Stimulated activated CD4-positive, alpha-beta T cell treated with anti-CD3 and anti-CD28 coated beads, Interleukin-4, amount 100 ng/mL, for 4 hours (primary cell): Measurements from ENCODE around the gene SH3RF1.

Source experiments
- DNase-seq, 2 experiments: peaks; one replicate each; pipeline ENCODE4 v3.0.0-alpha.2; 2020

Gene SH3RF1

DNA sequence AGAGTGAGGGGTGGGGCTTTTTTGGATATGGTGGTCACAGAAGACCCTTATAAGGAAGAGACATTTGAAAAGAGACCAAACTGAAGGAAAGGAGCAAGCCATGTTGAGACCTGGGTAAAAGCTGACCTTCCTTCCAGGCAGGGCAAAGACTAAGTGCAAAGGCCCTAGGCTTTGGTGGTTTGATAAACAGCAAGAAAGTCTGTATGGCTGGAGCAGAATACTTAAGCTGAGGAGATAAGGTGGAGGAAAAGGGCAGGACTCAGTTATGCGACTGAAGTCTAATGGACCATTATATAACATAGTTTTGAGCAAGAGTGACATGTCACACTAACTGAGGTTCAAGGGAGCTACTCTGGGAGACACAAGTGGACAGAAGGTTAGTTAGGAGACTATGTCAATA lies 20.0 kb downstream of the SH3RF1 start:
- no peak for DNase-seq

DNA sequence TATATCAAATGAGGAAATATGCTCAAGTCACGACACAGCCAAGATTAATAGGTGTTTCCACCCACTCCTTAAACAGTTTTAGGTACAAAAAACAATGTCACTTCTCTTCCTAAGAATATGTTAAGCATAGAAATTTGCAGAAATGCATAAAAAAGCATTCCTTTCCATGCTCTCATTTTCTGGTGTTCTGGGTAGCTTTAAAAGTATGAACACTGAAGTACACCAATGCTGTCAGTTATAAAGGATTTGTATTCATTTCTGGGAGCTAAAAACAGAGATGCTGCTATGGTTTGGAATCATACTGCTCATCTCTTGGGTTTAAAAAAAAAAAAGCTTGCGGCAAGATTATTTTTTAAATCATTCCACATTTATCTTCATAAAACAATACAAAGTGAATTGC lies 20.8 kb downstream of the SH3RF1 start:
- DNase-seq, result no peak

- no peak for DNase-seq
Observed at GRCh38 chr4:169249214-169249973, 21.4 kb downstream of the SH3RF1 start.

- no peak for DNase-seq
Observed at GRCh38 chr4:169248645-169249044, 22.1 kb downstream of the SH3RF1 start.

- DNase-seq, result no peak
Observed at GRCh38 chr4:169246957-169247396, 23.8 kb downstream of the SH3RF1 start.

DNA sequence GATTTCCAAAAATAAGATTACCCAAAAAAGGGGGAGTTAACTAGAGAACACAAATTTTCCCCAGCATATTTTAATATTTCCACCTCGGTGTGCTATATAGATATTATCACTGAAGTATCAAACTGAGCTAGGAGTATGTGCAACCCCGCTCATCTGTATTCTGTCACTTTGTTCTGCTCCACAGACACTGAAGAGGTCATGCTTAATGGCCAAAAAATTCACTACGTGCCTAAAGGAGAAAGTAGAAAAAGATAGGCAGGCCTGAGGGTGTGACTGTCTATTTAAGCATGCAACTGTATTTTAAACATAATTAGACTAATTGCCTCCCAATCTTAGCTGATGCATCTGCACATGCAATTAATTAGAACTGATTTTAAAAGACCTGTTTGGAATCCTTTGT lies 24.5 kb downstream of the SH3RF1 start:
- no peak for DNase-seq

GRCh38 chr4:169245061-169245460 lies 25.7 kb downstream of the SH3RF1 start:
- no peak for DNase-seq

GRCh38 chr4:169243825-169244609 lies 26.7 kb downstream of the SH3RF1 start:
- DNase-seq, result no peak

DNA sequence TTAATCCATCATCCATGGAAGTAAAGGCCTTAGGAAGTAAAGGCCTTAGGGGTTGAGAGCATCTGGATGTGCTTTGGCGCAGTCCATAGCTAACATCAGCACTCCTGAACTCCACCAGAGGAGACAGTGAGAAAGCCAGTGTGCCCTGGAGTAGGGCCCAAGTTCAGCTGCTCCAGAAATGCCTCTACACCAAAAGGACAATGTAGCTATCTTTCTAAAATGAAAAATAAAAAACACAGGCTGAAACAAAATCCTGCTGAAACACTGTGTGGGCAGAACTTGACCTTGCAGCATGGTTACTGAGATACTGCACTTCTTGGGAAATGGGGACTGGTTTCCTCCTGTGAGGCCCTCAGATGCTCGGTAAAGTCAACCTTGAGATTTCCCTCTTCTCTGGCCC lies 29.3 kb downstream of the SH3RF1 start:
- DNase-seq, result no peak

- no peak for DNase-seq
Observed at GRCh38 chr4:169239221-169239905, 31.4 kb downstream of the SH3RF1 start.

GRCh38 chr4:169238445-169238844 lies 32.3 kb downstream of the SH3RF1 start:
- no peak for DNase-seq

DNA sequence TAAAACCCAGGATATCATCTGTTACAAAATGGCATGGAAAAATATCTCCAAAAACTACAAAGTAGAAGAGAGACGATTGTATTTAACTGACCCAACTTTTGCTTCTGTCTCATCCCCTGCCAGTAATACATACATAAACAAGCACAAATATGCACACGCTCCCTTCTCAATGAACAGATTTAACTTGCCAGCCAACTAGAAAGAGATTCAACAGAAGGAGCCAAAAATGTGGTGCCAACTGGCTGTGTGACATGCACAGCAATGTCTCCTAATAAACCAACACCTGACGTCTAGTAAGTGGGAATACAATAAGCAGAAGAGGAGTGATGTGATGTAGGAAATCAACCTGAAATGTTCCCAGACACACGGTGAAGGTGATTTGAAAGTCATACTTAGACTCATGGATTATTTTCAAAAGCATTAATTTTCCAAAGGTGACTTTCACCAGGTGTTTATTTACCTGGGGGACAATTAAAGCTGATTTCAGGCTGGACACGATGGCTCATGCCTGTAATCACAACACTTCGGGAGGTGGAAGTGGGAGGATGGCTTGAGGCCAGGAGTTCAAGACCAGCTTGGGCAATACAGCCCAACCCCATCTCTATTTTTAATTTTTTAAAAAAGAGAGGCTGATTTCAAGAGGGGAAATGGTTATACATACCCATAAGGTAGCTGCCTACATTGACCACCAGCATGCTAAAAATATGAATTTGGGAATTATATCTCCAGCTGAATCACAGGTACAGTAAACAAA lies 33.7 kb downstream of the SH3RF1 start:
- DNase-seq, result no peak

GRCh38 chr4:169236078-169236477 lies 34.7 kb downstream of the SH3RF1 start:
- no peak for DNase-seq

- no peak for DNase-seq
Observed at GRCh38 chr4:169234137-169234855, 36.5 kb downstream of the SH3RF1 start.

DNA sequence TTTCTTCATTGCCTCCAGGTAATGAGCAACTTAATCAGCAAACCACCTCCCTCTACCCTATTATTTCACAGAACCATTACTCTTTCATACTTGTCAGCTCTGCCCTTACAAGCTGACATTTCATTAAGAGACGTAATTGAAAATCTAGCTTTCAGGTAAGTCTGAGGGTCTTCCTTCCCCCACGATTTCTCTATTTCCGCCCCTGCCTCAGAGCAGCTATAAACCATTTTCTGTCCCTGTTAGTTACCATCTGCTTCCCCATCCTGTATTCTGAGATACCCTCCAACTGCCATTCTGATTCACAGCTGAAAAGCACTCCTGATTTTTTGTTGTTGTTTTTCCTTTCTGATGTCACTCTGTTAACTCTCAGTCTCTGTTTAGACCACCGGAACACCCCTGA lies 37.1 kb downstream of the SH3RF1 start:
- no peak for DNase-seq

DNA sequence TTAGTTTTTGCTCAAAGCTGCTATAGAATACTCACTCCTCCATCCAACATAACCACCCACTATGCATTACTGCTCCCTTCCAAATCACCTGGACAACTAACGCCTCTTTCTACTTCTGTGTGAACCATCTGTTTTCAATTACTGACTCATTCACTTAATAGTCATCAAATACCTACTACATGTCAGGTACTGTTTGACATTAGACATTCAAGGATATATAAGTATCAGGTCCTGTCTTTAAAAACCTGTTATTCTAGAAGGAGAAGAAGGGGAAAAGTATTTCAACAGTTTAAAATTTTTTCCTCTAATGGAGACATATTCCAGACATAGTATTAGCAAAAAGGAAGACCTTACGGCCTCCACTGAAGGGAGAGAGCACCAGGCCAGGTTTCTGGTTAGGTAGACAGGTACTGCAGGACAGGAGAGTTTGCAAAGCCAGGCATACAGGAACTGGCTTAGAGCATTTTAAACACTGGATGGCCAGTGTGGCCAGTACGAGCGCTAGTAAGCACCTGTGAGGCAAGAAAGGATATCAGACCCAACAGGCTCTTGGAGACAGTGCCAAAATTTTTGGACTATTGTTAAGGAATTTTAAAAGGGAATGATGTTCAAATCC lies 39.0 kb downstream of the SH3RF1 start:
- DNase-seq, result no peak

- DNase-seq, result no peak
Observed at GRCh38 chr4:169229571-169230028, 41.2 kb downstream of the SH3RF1 start.

GRCh38 chr4:169228076-169228475 lies 42.7 kb downstream of the SH3RF1 start:
- DNase-seq, result no peak

DNA sequence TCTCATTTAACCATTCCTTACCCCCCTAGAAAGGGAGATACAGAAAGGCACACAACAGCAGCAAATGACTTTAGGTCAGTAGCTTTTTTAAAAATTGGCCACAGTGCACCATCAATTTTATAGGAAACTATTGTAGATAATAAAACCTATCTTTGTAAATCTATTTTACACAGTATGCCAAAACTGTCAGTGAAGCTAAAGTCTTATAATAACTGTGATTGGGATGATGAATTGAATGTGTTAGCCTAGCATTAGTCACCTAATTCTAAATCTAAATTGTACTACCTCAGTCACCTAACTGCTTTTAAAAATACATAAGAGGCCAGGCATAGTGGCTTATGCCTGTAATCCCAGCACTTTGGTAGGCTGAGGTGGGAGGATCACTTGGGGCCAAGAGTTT lies 44.2 kb downstream of the SH3RF1 start:
- no peak for DNase-seq

DNA sequence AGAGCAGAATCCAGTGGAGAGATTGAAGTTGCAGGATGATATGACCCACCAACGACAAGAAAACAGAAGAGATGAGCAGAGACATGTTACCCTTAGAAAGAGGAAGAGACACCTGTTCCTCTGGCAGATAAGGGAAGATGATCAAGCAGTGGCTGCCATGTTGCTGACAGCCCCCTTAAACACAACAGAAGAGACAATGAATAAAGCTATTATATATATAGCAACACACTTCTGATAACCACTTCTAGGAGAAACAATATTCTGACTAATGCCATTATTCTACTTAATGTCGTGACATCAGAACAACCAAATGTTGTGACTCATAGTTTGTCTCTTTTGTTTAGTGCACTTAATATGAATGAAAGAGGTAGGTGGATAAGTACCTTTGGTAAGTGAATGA lies 44.9 kb downstream of the SH3RF1 start:
- DNase-seq, result no peak

DNA sequence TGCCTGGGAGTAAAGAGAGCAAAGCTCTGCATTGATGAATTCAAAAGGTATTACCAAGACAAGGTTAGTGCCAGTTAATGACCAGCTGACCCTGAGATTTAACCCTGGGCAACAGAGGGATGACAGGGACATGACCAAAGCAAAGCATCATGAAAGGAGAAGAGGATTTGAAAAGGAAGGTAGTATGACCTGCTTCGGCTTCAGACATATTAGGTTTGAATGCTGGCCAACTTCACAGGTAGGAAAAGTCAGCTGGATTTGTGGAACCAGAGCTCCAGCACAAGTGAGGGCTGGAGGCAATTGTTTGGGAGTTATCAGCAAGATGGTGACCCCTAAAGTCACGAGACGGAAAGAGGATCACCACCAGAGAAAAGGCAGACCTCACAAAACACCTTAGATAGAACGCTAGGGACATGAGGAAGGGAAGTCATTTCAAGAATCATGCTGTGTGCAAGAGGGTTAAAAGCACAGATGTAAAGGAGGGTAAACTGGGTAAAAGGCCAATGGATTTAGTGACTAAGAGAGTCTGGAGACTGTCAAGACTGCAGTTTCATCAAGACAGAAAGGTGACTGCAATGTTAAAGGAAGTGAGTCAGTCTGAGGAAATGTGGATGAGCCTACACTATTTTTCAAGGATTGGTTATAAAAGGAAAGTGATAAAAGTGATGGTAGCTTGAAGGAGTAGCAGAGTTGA lies 45.6 kb downstream of the SH3RF1 start:
- DNase-seq, result no peak
